ENCODE measurements around the gene MARCHF10. TPM values are rescaled to one million over a fixed set of nuclear protein-coding genes. Genes with fewer than 3 reads are reported as not detected.

MARCHF10 gene
- total RNA-seq, 1 donor from 2014 or later: 0.51 TPM

DNA sequence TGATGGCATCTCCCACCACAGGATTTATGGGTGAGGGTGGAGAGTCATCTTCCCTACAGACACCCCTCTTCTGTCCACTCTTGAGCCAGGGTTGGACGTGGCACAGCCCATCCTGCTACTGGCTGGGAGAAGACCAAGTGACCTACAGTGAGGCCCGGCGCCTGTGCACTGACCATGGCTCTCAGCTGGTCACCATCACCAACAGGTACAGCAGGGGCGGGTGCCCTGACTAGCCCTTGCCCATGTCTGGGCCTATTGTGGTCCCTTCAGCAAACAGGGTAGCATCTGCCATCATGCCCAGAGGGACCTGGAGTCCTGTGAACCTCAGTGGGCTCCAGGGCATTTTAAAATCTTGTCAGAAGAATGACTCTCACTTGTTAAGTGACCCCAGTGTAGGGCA, 132.4 kb downstream of the MARCHF10 start:
- Histone ChIP-seq H3K27ac (no peak overlapping the region), H2AFZ (replicated peaks) (no peak overlapping the region), H3K9ac (no peak overlapping the region), H3K4me2 (no peak overlapping the region), H3K79me2 (ENCODE audit: low read depth) (no peaks in the 10 kb centered on the region), H3K4me3 (no peak overlapping the region), H3K9me3 (ENCODE audit: low read depth) (no peaks in the 10 kb centered on the region), H3K27me3 (no peaks in the 10 kb centered on the region), H3K36me3 (no peaks in the 10 kb centered on the region), H3F3A (ENCODE audit: low read depth) (no peaks in the 10 kb centered on the region), H3K4me1 (no peaks in the 10 kb centered on the region), H4K20me1 (ENCODE audit: low read depth) (no peaks in the 10 kb centered on the region)
- H3K4me3 Mint-ChIP-seq: no peak overlapping the region
- no peaks in the 10 kb centered on the region for H3K4me1 Mint-ChIP-seq
- no peaks in the 10 kb centered on the region for H3K27me3 Mint-ChIP-seq (ENCODE audit: insufficient read depth, low read depth)
- H3K27ac Mint-ChIP-seq: no peak overlapping the region
- H3K36me3 Mint-ChIP-seq: peaks cover 11% of the 10 kb centered on the region
- H3K9me3 Mint-ChIP-seq: no peaks in the 10 kb centered on the region
- no peak for DNase-seq (ENCODE audit: low spot score)
- TF ChIP-seq CTCF (IDR thresholded peaks at IDR 0.05): no peak
- TF ChIP-seq EZH2 (IDR thresholded peaks at IDR 0.05): no peak
- no peak for TF ChIP-seq EZH2phosphoT487 (IDR thresholded peaks at IDR 0.05)

- Mint-ChIP-seq H3K4me3 (no peak overlapping the region), H3K9me3 (no peaks in the 10 kb centered on the region), H3K27me3 (ENCODE audit: insufficient read depth, low read depth) (no peaks in the 10 kb centered on the region), H3K4me1 (no peaks in the 10 kb centered on the region), H3K27ac (no peak overlapping the region), H3K36me3 (peaks cover 11% of the 10 kb centered on the region)
- no peaks in the 10 kb centered on the region for H3F3A ChIP-seq (ENCODE audit: low read depth)
- TF ChIP-seq EZH2 (IDR thresholded peaks at IDR 0.05) (no peak), EZH2phosphoT487 (IDR thresholded peaks at IDR 0.05) (no peak), CTCF (IDR thresholded peaks at IDR 0.05) (no peak)
- H3K4me1 ChIP-seq: no peaks in the 10 kb centered on the region
- H3K79me2 ChIP-seq (ENCODE audit: low read depth): no peaks in the 10 kb centered on the region
- no peak overlapping the region for H3K27ac ChIP-seq
- no peak overlapping the region for H3K4me3 ChIP-seq
- H3K4me2 ChIP-seq: no peak overlapping the region
- H4K20me1 ChIP-seq (ENCODE audit: low read depth): no peaks in the 10 kb centered on the region
- H3K9ac ChIP-seq: no peak overlapping the region
- H2AFZ ChIP-seq (replicated peaks): no peak overlapping the region
- H3K27me3 ChIP-seq: no peaks in the 10 kb centered on the region
- no peak for DNase-seq (ENCODE audit: low spot score)
- H3K9me3 ChIP-seq (ENCODE audit: low read depth): no peaks in the 10 kb centered on the region
- no peaks in the 10 kb centered on the region for H3K36me3 ChIP-seq
These were observed 132.9 kb downstream of the MARCHF10 start for GRCh38 chr17:62675260-62675659.

- Histone ChIP-seq H3K36me3 (no peaks in the 10 kb centered on the region), H3K9ac (no peak overlapping the region), H3K27ac (no peak overlapping the region), H3F3A (ENCODE audit: low read depth) (no peaks in the 10 kb centered on the region), H4K20me1 (ENCODE audit: low read depth) (no peaks in the 10 kb centered on the region), H3K4me1 (no peaks in the 10 kb centered on the region), H3K27me3 (no peaks in the 10 kb centered on the region), H3K4me3 (no peak overlapping the region), H3K4me2 (no peak overlapping the region), H3K9me3 (ENCODE audit: low read depth) (no peaks in the 10 kb centered on the region), H3K79me2 (ENCODE audit: low read depth) (no peaks in the 10 kb centered on the region), H2AFZ (replicated peaks) (no peak overlapping the region)
- Mint-ChIP-seq H3K27me3 (ENCODE audit: insufficient read depth, low read depth) (no peaks in the 10 kb centered on the region), H3K9me3 (no peaks in the 10 kb centered on the region), H3K27ac (no peak overlapping the region), H3K4me3 (no peak overlapping the region), H3K4me1 (no peaks in the 10 kb centered on the region), H3K36me3 (peaks cover 11% of the 10 kb centered on the region)
- no peak for DNase-seq (ENCODE audit: low spot score)
- no peak for TF ChIP-seq EZH2 (IDR thresholded peaks at IDR 0.05)
- TF ChIP-seq CTCF (IDR thresholded peaks at IDR 0.05): no peak
- no peak for TF ChIP-seq EZH2phosphoT487 (IDR thresholded peaks at IDR 0.05)
These were observed 133.3 kb downstream of the MARCHF10 start for GRCh38 chr17:62674841-62675240.

DNA sequence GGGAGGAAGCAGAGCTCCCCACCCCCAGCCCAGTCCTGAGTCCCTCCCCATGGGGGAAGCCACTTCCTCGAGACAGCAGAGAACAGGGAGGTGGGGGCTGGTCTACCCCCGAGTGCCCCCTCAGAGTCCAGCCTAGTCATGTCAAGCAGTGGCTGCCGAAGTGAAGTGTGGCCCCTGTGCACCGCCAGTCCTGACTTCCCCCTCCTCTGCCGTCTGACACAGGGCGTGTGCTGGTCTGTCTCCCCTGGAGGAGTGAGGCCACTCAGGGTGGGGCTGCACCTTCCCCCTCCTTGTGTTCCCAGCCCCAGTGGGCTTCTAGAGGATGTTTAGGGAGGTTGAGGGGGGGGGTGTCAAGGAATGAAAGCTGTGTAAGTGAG, 133.8 kb downstream of the MARCHF10 start:
- Histone ChIP-seq H3K9ac (no peak overlapping the region), H4K20me1 (ENCODE audit: low read depth) (no peaks in the 10 kb centered on the region), H2AFZ (replicated peaks) (no peak overlapping the region), H3K27me3 (no peaks in the 10 kb centered on the region), H3K4me3 (no peak overlapping the region), H3F3A (ENCODE audit: low read depth) (no peaks in the 10 kb centered on the region), H3K4me1 (no peaks in the 10 kb centered on the region), H3K9me3 (ENCODE audit: low read depth) (no peaks in the 10 kb centered on the region), H3K79me2 (ENCODE audit: low read depth) (no peaks in the 10 kb centered on the region), H3K36me3 (no peaks in the 10 kb centered on the region), H3K4me2 (no peak overlapping the region), H3K27ac (no peak overlapping the region)
- Mint-ChIP-seq H3K27ac (no peak overlapping the region), H3K4me1 (no peaks in the 10 kb centered on the region), H3K4me3 (no peak overlapping the region), H3K27me3 (ENCODE audit: insufficient read depth, low read depth) (no peaks in the 10 kb centered on the region), H3K9me3 (no peaks in the 10 kb centered on the region), H3K36me3 (peaks cover 11% of the 10 kb centered on the region)
- DNase-seq (ENCODE audit: low spot score): no peak
- TF ChIP-seq EZH2phosphoT487 (IDR thresholded peaks at IDR 0.05) (no peak), EZH2 (IDR thresholded peaks at IDR 0.05) (no peak), CTCF (IDR thresholded peaks at IDR 0.05) (no peak)

Data from neural progenitor cell (in vitro differentiated cells).